Nucleus accumbens (tissue), 56 donors: Measurements from ENCODE around the gene GABPA.
"Not testable (repeated sequence)": the region's sequence is repeated elsewhere in the genome, so short reads cannot be mapped to it uniquely, and the experiment has no call there.

Experiments used
- DNase-seq, 56 donors: peaks; one replicate each; lab custom pipeline; 2025; lab: John Stamatoyannopoulos, UW

The GABPA gene

GRCh38 chr21:25734904-25735645, at the start of gene GABPA, which contains the start of gene ATP5PF:
TSS of gene GABPA (plus strand) at chr21:25734972. CDS start at chr21:25741599, 6,627 bp downstream.
TSS of gene ATP5PF (minus strand) at chr21:25734904. CDS start at chr21:25729794, 5,110 bp downstream.
- peak; percentile 59 to 99 (median 96) for DNase-seq

- no peak for DNase-seq
Observed at GRCh38 chr21:25687787-25688186, 47.0 kb upstream of the GABPA start.

GRCh38 chr21:25688275-25689155, 46.3 kb upstream of the GABPA start:
- no peak for DNase-seq

- DNase-seq: no peak
Observed at GRCh38 chr21:25689226-25689625, 45.5 kb upstream of the GABPA start.

GRCh38 chr21:25691976-25692375, 42.8 kb upstream of the GABPA start:
- no peak for DNase-seq

GRCh38 chr21:25695461-25695860, 39.3 kb upstream of the GABPA start:
- DNase-seq: not testable (repeated sequence)

- no peak for DNase-seq
Observed at GRCh38 chr21:25700741-25701140, 34.0 kb upstream of the GABPA start.

- DNase-seq: no peak
Observed at GRCh38 chr21:25701529-25701928, 33.2 kb upstream of the GABPA start.

GRCh38 chr21:25708467-25709065, 26.2 kb upstream of the GABPA start:
- DNase-seq: peak in 19 of 56 donors; percentile 1 to 68 (median 8)

GRCh38 chr21:25709684-25710265, 25.0 kb upstream of the GABPA start:
- DNase-seq: no peak

- DNase-seq: no peak
Observed at GRCh38 chr21:25710550-25710949, 24.2 kb upstream of the GABPA start.

GRCh38 chr21:25714066-25714465, 20.7 kb upstream of the GABPA start:
- not testable (repeated sequence) for DNase-seq

- DNase-seq: no peak
Observed at GRCh38 chr21:25717491-25718147, 17.2 kb upstream of the GABPA start.

- no peak for DNase-seq
Observed at GRCh38 chr21:25721987-25722386, 12.8 kb upstream of the GABPA start.

GRCh38 chr21:25722631-25723030, 12.1 kb upstream of the GABPA start:
- no peak for DNase-seq

GRCh38 chr21:25732091-25732760, 2.5 kb upstream of the GABPA start:
- no peak for DNase-seq

GRCh38 chr21:25733859-25734653, 716 bp upstream of the GABPA start:
- DNase-seq: peak in 9 of 56 donors; percentile 3 to 67 (median 55)

GRCh38 chr21:25734654-25734903, 193 bp upstream of the GABPA start:
- DNase-seq: no peak
